Central memory CD4-positive, alpha-beta T cell (primary cell): ENCODE results near the gene PRPF19.
A peak's percentile ranks its signal among the peaks of the same experiment; 100 is the strongest.

ENCODE experiments used
- DNase-seq: peaks from one replicate; pipeline ENCODE4 v3.0.0; 2022

The PRPF19 gene

GRCh38 chr11:60902625-60903024, 3.8 kb downstream of the PRPF19 start:
- DNase-seq = no peak

DNA sequence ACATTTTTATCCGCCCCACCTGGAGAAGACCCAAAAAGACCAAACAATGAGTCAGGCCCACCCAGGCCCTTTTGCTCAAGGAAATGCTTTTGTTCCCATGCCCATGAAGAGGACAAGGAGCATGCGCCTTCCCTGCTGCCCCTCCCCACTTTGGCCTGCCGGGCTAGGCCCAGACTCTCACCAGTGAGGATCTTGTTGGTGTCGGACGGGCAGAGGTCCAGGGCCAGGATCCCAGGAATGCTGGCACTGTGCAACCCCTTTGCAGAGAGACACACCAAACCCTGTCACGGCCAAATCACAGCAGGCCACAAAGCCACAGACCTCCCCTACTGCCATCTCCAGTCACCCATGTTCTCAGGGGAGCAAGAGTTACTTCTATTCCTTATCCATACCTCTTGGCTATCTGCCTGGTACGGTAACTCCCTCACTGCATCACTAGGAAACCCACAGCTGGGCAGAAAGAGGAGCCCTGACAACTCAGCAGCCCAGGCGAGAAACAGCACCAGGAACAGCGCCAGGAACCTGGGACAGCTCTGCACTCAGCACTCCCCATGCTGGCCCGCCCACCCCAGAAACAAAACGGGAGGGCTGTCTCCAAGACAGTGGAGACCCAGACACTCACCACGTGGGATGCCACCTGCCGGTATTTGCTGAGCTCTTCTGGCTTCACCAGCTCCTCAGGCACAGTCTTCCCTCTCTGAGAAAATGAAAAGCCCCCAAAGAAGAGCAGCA, 5.5 kb downstream of the PRPF19 start:
- no peak for DNase-seq

- no peak for DNase-seq
These were observed 6.4 kb downstream of the PRPF19 start for GRCh38 chr11:60899977-60900376.

- peak; percentile 27 for DNase-seq
These were observed 7.1 kb downstream of the PRPF19 start for GRCh38 chr11:60899046-60899936.

GRCh38 chr11:60897496-60897895, 8.9 kb downstream of the PRPF19 start:
- no peak for DNase-seq

- DNase-seq = no peak
These were observed 10.7 kb downstream of the PRPF19 start for GRCh38 chr11:60895687-60896086.

DNA sequence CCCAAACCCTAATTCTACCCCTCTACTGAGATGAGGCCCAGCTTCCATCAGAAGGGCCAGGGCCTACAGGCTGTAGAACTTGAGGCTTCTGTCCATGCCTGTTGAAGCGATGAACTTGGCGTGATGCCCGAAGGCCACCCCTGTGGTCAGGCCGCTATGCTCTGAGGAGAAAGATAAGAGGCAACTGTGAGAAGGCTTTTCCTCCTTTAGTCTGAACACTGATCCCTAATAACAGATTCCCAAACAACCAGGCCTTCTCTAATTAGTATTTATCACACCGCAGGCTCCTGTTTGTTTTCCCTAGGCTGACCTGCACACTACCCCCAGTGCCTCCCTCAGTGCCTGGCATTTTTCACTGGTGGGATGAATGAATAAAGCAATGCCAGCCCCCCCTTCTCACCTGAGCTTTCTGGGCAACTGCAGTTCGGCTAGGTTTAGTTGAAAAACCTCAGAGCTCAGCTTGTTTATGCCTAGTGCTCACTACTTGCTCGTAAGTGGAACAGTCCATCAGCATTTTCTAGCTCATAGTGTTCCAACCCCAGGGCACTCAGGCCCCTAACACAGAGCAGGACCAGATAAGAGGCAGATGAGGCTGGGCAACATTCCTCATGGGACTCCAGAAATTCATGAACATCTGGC, 15.2 kb downstream of the PRPF19 start:
- DNase-seq = no peak

DNA sequence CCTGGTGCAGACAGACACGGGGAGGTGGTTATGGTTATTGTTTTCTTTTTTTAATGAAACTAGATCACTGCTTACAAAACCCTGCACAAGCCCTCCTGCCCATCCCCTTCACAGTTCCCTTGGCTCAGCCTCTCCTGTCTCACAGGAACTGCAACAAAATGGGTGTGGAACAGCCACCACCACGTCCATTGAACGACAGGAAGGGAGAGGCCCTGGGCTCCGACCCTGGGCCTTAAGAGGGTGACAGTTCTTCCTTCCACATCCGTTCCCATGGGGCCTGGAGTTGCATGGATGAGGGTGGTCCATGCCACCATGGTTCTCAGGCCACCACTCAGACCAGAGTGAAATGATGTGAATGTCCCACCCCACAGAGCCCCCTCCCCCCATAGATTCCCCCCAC, 15.7 kb downstream of the PRPF19 start:
- no peak for DNase-seq

GRCh38 chr11:60889869-60890311, 16.5 kb downstream of the PRPF19 start:
- DNase-seq = no peak

DNA sequence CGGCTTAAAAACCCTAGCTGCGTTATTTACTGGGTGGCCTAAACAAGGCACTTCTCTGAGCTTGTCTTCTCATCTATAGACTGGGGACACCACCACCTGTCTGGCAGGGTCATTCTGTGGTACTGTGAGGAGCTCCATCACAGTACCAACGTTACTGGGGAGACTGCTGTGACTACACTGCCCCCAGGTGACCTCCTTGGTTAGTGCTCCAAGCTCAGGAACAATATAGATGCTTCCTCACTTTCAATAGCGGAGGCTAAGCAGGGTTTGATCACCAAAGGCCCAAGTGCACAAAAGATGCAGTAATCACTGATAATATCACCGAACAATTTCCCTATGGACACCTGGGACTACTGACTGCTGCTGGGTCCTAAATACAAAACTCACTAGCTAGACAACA, 18.8 kb downstream of the PRPF19 start:
- DNase-seq = no peak

DNA sequence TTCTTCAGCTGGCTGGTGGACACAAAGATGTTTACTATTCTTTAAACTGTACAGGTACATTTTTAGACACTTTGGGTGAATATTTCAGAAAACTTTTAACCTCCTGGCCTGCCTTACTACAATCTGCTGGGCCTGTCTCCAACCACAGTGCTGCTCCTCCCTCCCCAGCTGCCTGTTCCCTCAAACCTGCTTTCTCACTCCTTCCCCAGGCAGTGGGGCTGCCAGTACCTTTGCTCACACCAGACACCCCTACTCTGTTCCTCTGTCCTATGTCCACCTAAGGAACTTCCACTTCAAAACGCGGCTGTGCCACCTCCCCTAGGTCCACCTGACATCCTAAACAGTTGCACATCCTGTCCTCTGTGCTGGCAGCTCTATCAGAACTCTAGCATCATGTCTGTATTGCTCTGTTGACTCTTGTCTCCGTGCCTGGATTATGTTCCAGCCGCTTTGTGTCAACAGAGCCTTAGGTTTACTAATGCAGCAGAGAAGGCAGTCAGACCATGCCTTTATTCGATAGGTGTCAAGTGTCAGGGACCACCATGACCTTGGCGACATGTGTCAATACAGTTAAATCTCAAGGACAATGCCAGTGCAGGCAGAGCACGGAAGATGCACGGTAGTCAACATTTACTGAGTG, 25.6 kb downstream of the PRPF19 start:
- no peak for DNase-seq

DNA sequence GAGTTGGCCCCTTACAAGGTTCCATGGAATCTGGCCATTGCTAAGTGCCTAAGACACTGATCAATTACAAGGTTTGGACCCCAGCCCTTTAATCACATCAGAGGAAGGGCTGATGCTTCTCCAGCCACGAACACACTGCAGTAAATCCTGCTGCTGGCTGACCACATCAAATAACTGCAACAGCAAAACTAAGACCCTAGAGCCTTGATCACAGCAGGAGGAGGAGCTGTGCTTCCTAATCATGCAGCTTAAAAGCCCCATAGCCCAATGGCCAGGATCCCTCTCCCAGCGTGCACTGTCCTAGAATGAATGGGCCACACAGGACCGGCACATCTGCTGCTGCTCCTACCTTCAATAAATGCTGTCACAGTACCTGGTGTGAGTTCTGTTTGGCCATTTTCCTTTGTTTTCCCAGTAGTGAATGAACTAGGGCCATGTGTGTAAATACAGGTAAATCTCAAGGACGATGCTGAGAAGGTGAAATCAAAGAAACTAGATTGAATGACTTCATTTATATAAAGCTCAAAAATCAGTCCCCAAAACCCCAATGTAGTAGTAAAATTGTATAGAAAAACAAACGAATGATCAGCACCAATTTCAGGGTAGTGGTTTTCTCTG, 26.3 kb downstream of the PRPF19 start:
- no peak for DNase-seq

- no peak for DNase-seq
These were observed 27.3 kb downstream of the PRPF19 start for GRCh38 chr11:60879104-60879503.

DNA sequence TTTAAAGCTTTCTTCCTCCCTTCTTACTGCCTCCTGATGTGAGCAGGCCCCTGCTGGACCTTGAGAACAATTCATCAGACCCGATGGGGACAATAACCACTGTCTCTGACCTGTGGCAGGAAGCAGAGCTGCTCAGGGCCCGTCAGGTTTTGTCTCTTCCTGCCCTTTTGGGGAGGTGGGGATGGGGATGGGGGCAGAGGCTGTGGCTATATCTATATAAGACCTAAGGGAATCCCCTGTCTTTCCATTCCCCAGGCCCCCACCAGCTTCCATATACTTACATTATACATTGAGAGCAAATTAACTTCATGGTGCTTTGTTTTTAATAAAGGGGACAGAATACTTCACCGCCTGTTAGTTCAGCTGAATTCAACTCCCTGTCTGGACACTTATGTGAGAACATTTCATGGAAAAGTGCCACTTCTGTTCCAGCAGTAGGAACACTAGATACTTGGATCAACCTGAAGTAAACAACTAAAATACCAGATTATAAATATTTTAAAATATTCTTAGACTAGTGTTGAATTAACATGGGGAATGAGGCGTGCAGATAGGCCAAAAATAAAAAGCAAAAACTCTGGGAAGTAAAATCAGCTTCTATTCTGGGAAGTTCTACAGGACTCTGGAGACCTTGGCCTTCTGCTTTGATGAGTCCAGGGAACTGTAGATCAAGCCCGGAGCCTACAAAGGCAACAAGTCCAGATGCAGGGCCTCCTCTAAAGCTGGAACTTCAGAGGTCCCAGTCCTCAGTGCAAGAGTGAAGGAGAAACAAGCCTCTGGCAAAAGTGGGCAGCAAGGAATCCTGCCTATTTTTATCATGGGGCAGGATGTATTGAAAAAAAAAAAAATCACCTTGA, 27.9 kb downstream of the PRPF19 start:
- no peak for DNase-seq

- DNase-seq = no peak
These were observed 30.3 kb downstream of the PRPF19 start for GRCh38 chr11:60876168-60876485.

GRCh38 chr11:60875366-60876167, 30.8 kb downstream of the PRPF19 start:
- DNase-seq = no peak

DNA sequence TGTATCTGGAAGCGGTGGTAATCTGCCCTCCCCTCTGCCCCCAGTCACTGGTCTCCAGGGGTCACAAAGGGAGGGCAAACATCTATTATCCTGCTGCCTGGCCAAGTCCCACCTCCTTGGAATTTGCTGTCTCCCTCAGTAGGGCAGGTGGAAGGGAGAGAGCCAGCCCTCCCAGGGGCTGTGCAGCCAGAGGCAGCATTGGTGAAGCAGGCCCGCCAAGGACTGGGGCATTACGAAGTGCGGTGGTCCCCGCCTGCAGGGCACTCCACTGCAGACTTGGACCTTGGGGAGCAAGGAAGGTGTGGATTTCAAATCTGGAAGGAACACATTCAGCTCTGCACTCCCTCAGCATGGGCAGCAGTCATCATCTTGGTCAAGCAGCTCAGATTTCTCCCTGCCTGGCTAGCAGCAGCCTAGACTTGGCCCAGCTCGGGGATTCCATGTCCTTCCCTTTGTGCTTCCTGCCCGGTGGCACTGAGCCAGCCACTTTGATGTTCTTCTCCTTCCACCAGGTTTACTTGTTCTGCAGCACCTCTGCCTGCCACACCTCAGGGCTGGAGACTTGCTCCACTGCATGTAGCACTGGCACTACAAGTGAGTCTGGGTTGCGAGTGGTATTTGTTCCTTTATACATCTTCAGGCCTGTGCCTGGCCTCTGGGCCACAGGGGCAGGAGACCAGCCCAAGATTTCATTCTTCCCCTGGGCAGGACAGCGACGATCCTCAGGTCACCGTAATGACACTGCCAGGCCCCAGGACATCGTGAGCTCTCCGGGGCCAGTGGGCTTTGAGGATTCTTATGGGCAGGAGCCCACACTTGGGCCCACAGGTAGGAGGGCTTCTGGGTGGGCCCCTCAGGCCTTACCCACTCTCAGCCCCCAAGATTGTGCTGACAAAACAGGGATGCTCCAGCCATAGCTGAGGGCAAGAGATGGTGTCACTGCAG, 31.7 kb downstream of the PRPF19 start:
- no peak for DNase-seq

- no peak for DNase-seq
These were observed 32.9 kb downstream of the PRPF19 start for GRCh38 chr11:60873533-60873932.

DNA sequence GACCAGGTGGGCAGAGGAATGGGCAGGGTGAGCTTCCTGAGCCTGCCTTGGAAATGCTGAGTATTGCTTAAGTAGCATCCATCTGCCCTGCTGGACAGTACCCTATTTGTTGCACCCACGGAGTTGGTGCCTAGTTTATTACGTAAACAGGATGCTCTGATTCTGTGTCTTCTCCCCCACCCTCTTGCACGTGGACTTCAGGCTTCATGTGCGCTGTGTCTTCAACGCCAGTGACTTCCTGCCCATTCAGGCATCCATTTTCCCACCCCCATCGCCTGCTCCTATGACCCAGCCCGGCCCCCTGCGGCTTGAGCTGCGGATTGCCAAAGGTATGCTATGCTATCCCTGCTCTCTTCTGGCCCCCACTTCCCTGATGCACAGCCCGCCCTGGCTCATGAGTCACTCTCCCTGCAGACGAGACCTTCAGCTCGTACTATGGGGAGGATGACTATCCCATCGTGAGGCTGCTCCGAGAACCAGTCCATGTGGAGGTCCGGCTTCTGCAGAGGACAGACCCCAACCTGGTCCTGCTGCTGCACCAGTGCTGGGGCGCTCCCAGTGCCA, 33.3 kb downstream of the PRPF19 start:
- no peak for DNase-seq
